GM13977 (cell line): ENCODE measurements around the gene NOLC1.

Source experiments
- DNase-seq: peaks from one replicate; pipeline ENCODE4 v3.0.0; 2012; ENCODE audit warnings: low spot score
- in situ Hi-C: fragments of 300-500 bp; cut with MboI; formaldehyde crosslinking; loops from one replicate; pipeline ENCODE4 v1.12.0; 2022; ENCODE audit warnings: low sequenced_read_pairs, low pct_unique_long_range_greater_than_20kb, mixed read lengths, inconsistent platforms; ENCODE audit not compliant: unreplicated experiment
- TF ChIP-seq, protein P1 (sequence below): IDR thresholded peaks from 2 replicates; pipeline ENCODE4 v1.5.1; 2012; ENCODE audit warnings: mild to moderate bottlenecking, control low read depth; ENCODE audit not compliant: insufficient read depth; ENCODE audit errors: extremely low read depth, missing control alignments

NOLC1 gene

GRCh38 chr10:102151774-102152544 is at the start of gene NOLC1:
Gene NOLC1 (plus strand): TSS chr10:102152389. CDS start chr10:102152411, 22 bp downstream.
- peak; percentile 95 for DNase-seq
- TF ChIP-seq, protein P1, sequence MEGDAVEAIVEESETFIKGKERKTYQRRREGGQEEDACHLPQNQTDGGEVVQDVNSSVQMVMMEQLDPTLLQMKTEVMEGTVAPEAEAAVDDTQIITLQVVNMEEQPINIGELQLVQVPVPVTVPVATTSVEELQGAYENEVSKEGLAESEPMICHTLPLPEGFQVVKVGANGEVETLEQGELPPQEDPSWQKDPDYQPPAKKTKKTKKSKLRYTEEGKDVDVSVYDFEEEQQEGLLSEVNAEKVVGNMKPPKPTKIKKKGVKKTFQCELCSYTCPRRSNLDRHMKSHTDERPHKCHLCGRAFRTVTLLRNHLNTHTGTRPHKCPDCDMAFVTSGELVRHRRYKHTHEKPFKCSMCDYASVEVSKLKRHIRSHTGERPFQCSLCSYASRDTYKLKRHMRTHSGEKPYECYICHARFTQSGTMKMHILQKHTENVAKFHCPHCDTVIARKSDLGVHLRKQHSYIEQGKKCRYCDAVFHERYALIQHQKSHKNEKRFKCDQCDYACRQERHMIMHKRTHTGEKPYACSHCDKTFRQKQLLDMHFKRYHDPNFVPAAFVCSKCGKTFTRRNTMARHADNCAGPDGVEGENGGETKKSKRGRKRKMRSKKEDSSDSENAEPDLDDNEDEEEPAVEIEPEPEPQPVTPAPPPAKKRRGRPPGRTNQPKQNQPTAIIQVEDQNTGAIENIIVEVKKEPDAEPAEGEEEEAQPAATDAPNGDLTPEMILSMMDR, result no peak
- in situ Hi-C loops, result no loop called here

- no peak for DNase-seq
- TF ChIP-seq, protein P1, result no peak
- in situ Hi-C loops, result no loop called here
These were observed 49.8 kb upstream of the NOLC1 start for GRCh38 chr10:102102421-102102820.

DNA sequence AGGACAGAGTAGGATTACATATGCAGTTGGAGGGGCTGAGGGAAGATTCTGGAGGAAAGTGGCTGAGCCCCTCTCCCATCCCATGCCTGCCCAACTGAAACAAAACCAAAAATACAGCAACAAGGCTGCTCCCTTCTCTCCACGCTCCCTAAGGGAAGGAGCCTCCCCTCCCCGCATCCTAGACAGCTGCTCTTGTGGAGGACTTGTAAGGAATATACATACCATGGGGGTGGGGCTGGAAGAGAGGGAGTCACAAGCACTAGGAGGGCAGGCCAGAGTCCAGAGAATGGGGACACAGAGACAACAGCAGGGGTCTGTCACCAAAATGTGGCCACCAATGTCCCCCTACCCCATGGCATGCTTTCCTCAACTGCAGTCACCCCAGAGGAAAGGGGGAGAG is 45.2 kb upstream of the NOLC1 start:
- in situ Hi-C loops, result no loop called here

DNA sequence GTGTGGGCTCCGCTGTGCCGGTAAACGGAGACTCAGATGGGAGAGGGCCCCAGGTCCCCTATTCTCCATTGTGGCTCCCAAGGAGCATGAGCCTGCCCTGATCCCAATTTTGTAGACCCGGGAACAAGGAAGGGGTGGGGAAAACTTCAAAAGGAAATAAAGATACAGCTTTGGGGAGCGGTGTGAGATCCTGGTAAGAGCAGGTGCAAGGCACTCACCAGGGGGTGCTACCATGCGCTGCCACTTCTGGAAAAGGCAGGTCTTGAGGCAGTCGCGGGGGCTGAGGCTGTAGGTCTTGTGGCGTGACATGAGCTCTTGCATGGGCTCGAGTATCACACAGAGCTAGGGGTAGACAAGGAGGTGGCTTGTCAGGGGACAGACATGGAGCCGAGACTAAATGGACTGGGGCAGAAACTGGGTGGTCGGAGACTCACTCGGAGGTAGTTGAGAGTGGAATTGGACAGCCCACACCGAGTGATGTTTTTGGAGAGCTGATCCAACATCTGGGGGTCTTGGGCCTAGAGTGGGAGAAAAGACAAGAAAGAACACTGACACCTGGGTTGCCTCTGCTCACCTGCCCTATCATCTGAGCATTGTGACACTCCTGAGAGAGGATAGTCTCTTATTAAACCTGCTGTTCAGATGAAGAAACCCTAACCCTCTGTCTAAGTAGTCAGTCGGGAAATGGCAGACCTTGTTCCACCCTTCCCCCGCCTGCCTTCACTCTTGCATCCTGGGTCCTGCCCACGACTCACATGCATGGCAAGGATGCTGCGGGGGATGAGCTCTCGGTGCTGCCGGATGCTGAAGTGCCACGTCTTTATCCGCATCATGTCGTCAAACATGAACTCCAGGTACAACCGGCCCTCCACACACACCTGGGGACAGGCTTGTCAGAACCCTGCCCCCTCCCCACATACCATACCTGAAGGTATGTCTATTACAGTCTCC is 42.7 kb upstream of the NOLC1 start:
- no peak for DNase-seq
- in situ Hi-C loops, result no loop called here
- TF ChIP-seq, protein P1, result no peak

More for the DNA sequence above, 45.2 kb upstream of the NOLC1 start:
- TF ChIP-seq, protein P1, result no peak
- DNase-seq, result no peak

GRCh38 chr10:102111276-102111675 is 40.9 kb upstream of the NOLC1 start:
- TF ChIP-seq, protein P1, result no peak
- in situ Hi-C loops, result no loop called here
- no peak for DNase-seq

DNA sequence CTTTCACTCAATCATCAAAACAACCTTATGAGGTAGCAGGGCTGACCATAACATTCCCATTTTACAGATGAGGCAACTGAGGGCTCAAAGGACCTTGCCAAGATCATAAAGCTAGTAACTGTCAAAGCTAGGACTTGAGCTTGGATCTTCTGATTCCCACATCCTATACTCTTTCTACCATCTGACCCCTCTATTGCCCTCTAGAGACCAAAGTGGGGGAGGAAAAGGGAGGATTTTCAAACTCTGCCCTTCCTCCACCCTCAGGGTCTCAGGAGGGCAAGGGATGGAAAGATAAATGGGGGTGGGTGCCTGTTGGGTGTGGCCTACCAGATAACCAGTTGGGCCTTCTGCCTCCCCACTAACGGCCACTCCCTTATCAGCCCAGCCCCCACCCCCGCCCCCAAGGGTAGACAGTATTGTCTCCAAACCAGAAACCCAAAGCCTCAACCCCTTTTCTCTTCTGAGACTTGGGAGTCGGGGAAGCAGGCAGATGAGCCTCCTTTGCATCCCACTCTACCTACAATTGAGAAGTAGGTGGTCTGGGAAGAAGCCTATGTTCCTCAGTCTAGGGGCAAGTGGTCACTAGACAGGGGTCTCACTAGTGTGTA is 39.9 kb upstream of the NOLC1 start:
- TF ChIP-seq, protein P1, result peak; percentile 24
- in situ Hi-C loops, result no loop called here
- DNase-seq, result no peak
